NB4 (cell line): ENCODE measurements around the gene OLR1.

Experiments
- CTCF ChIP-seq: IDR thresholded peaks from one replicate; pipeline ENCODE4 v1.5.1; 2012; ENCODE audit warnings: low read depth, low read length
- MYC ChIP-seq: IDR thresholded peaks from 2 replicates; pipeline ENCODE4 v1.6.1; 2011; ENCODE audit warnings: low read depth, low read length
- POLR2A ChIP-seq: IDR thresholded peaks from 2 replicates; pipeline ENCODE4 v1.6.1; 2011; ENCODE audit warnings: mild to moderate bottlenecking; ENCODE audit not compliant: insufficient read length; ENCODE audit errors: extremely low read depth
- TF ChIP-seq, protein P1 (sequence below): IDR thresholded peaks from 2 replicates; pipeline ENCODE4 v1.6.1; 2011; ENCODE audit warnings: low read depth, low read length

GRCh38 chr12:10147714-10148403 is 24.1 kb downstream of the OLR1 start:
- TF ChIP-seq CTCF = no peak
- TF ChIP-seq POLR2A = no peak
- TF ChIP-seq, protein P1, sequence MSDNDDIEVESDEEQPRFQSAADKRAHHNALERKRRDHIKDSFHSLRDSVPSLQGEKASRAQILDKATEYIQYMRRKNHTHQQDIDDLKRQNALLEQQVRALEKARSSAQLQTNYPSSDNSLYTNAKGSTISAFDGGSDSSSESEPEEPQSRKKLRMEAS = no peak
- no peak for TF ChIP-seq MYC
